ENCODE data around the gene TFEC. TPM values are rescaled to one million over a fixed set of nuclear protein-coding genes. Genes with fewer than 3 reads are reported as not detected.

Gene TFEC
- total and polyA plus RNA-seq, 10 donors = 6.8 to 55.7 (median 34.1) TPM

DNA sequence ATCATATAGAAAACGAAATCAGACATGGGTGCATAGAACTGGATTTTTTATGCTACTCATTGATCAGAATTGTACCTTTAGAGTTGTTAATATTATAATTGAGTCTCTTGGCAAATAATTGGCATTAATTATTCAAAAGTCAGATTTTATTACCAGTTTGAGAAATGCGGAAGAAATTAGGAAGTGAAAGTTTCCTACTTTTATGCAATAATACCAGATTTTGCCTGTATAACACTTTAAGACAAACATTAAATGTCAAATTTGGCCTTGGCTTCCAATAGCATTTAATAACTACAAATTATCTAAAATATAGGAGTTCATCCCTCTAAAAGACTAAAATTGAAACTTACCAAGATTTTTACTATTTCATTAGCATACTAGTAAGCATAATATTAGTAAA, 6.8 kb upstream of the TFEC start:
- 68 to 87% (median 71%) methylated on average over 2 of the region's 2 CpGs for WGBS, 5 donors
- no peaks in the 10 kb centered on the region for H3K27me3 ChIP-seq (replicated peaks in 1 of 7)
- no peaks in the 10 kb centered on the region for H3K9me3 ChIP-seq
- no peaks in the 10 kb centered on the region for H3K4me1 ChIP-seq
- no peak for DNase-seq
- no peak overlapping the region for H3K4me3 ChIP-seq
- H3K27ac ChIP-seq = no peak overlapping the region
- H3K36me3 ChIP-seq = no peaks in the 10 kb centered on the region
- intact Hi-C loops (cut with DNase I; ENCODE audit: low total_unique reads) = no loop called here
- TF ChIP-seq POLR2A (IDR thresholded peaks at IDR 0.05) (no peak), CTCF (IDR thresholded peaks at IDR 0.05 in 8 of 11, conservative IDR thresholded peaks at IDR 0.05 in 3 of 11) (no peak), POLR2AphosphoS5 (IDR thresholded peaks at IDR 0.05) (no peak)

DNA sequence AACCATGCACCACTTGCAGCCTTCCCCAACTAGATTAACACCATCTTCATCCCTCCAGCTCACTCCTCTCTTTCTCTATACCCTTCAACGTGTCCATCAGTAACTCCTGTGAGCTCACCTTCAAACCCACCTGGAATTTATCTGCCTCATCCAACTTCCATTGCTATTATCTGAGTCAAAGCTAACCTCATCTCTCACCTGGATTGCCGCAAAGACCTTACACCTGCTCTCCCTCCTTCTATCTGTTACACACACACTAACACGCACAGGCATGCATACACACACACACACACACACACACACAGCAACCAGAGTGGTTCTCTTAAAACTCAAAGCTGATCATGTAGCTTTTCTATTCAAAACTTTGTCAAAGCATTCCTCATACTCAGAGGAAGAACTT, 3.8 kb upstream of the TFEC start:
- Histone ChIP-seq H3K9me3 (no peaks in the 10 kb centered on the region), H3K36me3 (no peaks in the 10 kb centered on the region), H3K4me1 (peaks cover 0 to 11% (median 0%) of the 10 kb centered on the region in 6 donors), H3K27me3 (replicated peaks in 1 of 7) (no peaks in the 10 kb centered on the region), H3K4me3 (no peak overlapping the region), H3K27ac (no peak overlapping the region)
- intact Hi-C loops (cut with DNase I; ENCODE audit: low total_unique reads) = no loop called here
- WGBS, 5 donors = 76 to 92% (median 88%) methylated on average over 3 of the region's 3 CpGs
- no peak for DNase-seq
- TF ChIP-seq POLR2AphosphoS5 (IDR thresholded peaks at IDR 0.05) = no peak

- WGBS, 5 donors = 84 to 89% (median 87%) methylated on average over 2 of the region's 2 CpGs
- no peak for DNase-seq
- intact Hi-C loops (cut with DNase I; ENCODE audit: low total_unique reads) = no loop called here
- H3K27ac ChIP-seq = no peak overlapping the region
- H3K36me3 ChIP-seq = no peaks in the 10 kb centered on the region
- no peak for TF ChIP-seq POLR2AphosphoS5 (IDR thresholded peaks at IDR 0.05)
- no peak for TF ChIP-seq POLR2A (IDR thresholded peaks at IDR 0.05)
- no peak for TF ChIP-seq CTCF (IDR thresholded peaks at IDR 0.05 in 8 of 11, conservative IDR thresholded peaks at IDR 0.05 in 3 of 11)
- H3K4me1 ChIP-seq = peaks cover 0 to 20% (median 0%) of the 10 kb centered on the region in 6 donors
- H3K4me3 ChIP-seq = no peak overlapping the region
- H3K9me3 ChIP-seq = no peaks in the 10 kb centered on the region
- no peaks in the 10 kb centered on the region for H3K27me3 ChIP-seq (replicated peaks in 1 of 7)
These were observed 2.3 kb upstream of the TFEC start for GRCh38 chr7:116032886-116033285.

DNA sequence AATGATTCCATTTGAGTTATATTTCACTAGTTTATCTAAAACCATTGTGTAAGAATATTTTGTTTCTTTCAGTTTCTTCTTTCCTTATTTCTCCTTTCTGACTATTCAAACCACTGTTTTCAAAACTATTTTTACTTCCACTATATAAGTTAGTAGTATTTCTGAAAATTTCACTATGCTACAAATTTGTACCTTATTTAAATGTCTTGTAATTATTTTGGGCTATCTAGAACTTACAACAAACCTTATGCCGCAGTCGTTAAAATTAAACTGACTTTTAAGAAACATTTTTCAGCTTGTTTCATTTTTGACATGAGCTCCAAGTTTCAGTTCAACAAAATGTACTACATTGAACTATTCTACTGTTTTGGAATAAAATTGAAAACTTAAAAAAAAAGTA, 1.8 kb downstream of the TFEC start:
- 26 to 47% (median 36%) methylated on average over 2 of the region's 2 CpGs for WGBS, 5 donors
- H3K27ac ChIP-seq = peak overlapping the region in 5 of 8 donors; percentile 29 to 72 (median 43)
- peak overlapping the region in 4 of 8 donors; percentile 18 to 57 (median 24) for H3K4me3 ChIP-seq

More for the DNA sequence above, 1.8 kb downstream of the TFEC start:
- Histone ChIP-seq H3K4me1 (peaks cover 0 to 42% (median 0%) of the 10 kb centered on the region in 6 donors), H3K27me3 (replicated peaks in 1 of 7) (no peaks in the 10 kb centered on the region), H3K36me3 (no peaks in the 10 kb centered on the region), H3K9me3 (no peaks in the 10 kb centered on the region)
- TF ChIP-seq CTCF (IDR thresholded peaks at IDR 0.05 in 8 of 11, conservative IDR thresholded peaks at IDR 0.05 in 3 of 11) (no peak), POLR2A (IDR thresholded peaks at IDR 0.05) (no peak), POLR2AphosphoS5 (IDR thresholded peaks at IDR 0.05) (no peak)
- DNase-seq = no peak
- intact Hi-C loops (cut with DNase I; ENCODE audit: low total_unique reads) = no loop called here

Measured in spleen (tissue), 11 donors.